Parathyroid adenoma (tissue), 2 donors: ENCODE data around the gene BTK.
A peak's percentile ranks its signal among the peaks of the same experiment; 100 is the strongest.

ENCODE experiments used
- H2AFZ ChIP-seq: fragments of 300-600 bp; sonication (generic); one replicate; pipeline ENCODE4 v1.7.0; 2017; ENCODE audit warnings: antibody characterized with exemption, mild to moderate bottlenecking
- H3K27ac ChIP-seq: fragments of 300-600 bp; sonication (generic); one replicate; pipeline ENCODE4 v1.7.0; 2017
- H3K27me3 ChIP-seq: fragments of 300-600 bp; sonication (generic); one replicate; pipeline ENCODE4 v1.7.0; 2017; ENCODE audit warnings: low read length; ENCODE audit not compliant: control insufficient read depth, insufficient read depth
- H3K36me3 ChIP-seq: fragments of 300-600 bp; sonication (generic); one replicate; pipeline ENCODE4 v1.7.0; 2017; ENCODE audit warnings: low read length; ENCODE audit not compliant: control insufficient read depth, insufficient read depth
- H3K4me1 ChIP-seq: fragments of 300-600 bp; sonication (generic); one replicate; pipeline ENCODE4 v1.7.0; 2017; ENCODE audit warnings: control low read depth
- H3K4me2 ChIP-seq: fragments of 300-600 bp; sonication (generic); one replicate; pipeline ENCODE4 v1.7.0; 2017; ENCODE audit warnings: low read length
- H3K4me3 ChIP-seq: fragments of 300-600 bp; sonication (generic); one replicate; pipeline ENCODE4 v1.7.0; 2017; ENCODE audit warnings: low read depth, low read length
- H3K79me2 ChIP-seq: fragments of 300-600 bp; sonication (generic); one replicate; pipeline ENCODE4 v1.7.0; 2017; ENCODE audit warnings: control low read depth
- H3K9ac ChIP-seq: fragments of 300-600 bp; sonication (generic); one replicate; pipeline ENCODE4 v1.7.0; 2017; ENCODE audit warnings: mild to moderate bottlenecking
- H3K9me3 ChIP-seq: fragments of 300-600 bp; sonication (generic); one replicate; pipeline ENCODE4 v1.7.0; 2017; ENCODE audit warnings: low read length; ENCODE audit not compliant: control insufficient read depth
- TF ChIP-seq, protein P1 (sequence below): fragments of 300-600 bp; sonication (generic); IDR thresholded peaks from one replicate; pipeline ENCODE4 v1.7.0; 2017; ENCODE audit warnings: antibody characterized with exemption, mild to moderate bottlenecking
- donor health status: primary hyperparathyroidism.

BTK gene

GRCh38 chrX:101390664-101391525, 4.9 kb upstream of the BTK start, which contains the start of gene RPL36A:
TSS of gene RPL36A (plus strand) at chrX:101391011. CDS start at chrX:101391044, 33 bp downstream.
- Histone ChIP-seq H3K4me3 (peak within 1 kb of the TSS; percentile 83), H3K27ac (peak within 1 kb of the TSS; percentile 65), H3K79me2 (no peaks in the 10 kb centered on the region), H3K4me2 (peak within 1 kb of the TSS; percentile 79), H3K9me3 (no peaks in the 10 kb centered on the region), H2AFZ (peak within 1 kb of the TSS; percentile 97), H3K27me3 (no peaks in the 10 kb centered on the region), H3K9ac (peak within 1 kb of the TSS; percentile 43), H3K36me3 (no peaks in the 10 kb centered on the region), H3K4me1 (peaks cover 2% of the 10 kb centered on the region)
- TF ChIP-seq, protein P1, sequence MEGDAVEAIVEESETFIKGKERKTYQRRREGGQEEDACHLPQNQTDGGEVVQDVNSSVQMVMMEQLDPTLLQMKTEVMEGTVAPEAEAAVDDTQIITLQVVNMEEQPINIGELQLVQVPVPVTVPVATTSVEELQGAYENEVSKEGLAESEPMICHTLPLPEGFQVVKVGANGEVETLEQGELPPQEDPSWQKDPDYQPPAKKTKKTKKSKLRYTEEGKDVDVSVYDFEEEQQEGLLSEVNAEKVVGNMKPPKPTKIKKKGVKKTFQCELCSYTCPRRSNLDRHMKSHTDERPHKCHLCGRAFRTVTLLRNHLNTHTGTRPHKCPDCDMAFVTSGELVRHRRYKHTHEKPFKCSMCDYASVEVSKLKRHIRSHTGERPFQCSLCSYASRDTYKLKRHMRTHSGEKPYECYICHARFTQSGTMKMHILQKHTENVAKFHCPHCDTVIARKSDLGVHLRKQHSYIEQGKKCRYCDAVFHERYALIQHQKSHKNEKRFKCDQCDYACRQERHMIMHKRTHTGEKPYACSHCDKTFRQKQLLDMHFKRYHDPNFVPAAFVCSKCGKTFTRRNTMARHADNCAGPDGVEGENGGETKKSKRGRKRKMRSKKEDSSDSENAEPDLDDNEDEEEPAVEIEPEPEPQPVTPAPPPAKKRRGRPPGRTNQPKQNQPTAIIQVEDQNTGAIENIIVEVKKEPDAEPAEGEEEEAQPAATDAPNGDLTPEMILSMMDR = peak; percentile 62

- Histone ChIP-seq H3K9me3 (no peaks in the 10 kb centered on the region), H3K27ac (no peak overlapping the region), H3K27me3 (no peaks in the 10 kb centered on the region), H3K4me3 (no peak overlapping the region), H3K4me2 (no peak overlapping the region), H3K36me3 (no peaks in the 10 kb centered on the region), H3K4me1 (peaks cover 2% of the 10 kb centered on the region), H2AFZ (no peak overlapping the region), H3K9ac (no peak overlapping the region), H3K79me2 (no peaks in the 10 kb centered on the region)
- TF ChIP-seq, protein P1 = no peak
Measured at GRCh38 chrX:101388604-101389003, 2.6 kb upstream of the BTK start.

DNA sequence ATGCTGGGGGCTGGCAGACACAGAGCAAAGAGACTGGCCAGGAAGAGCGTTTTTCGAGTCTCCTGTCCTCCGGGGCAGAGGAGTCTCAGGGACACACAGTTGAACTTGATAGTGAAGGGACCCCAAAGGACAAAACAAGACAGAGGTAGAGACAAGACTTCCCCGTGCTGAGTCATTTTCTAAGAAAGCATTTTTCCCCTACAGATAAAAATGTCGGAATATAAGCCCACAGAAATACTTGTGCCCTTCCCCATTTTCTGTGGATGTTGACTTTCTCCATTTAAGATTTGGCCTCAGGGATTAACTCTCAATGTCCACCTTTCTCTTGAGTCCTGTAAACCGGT, 523 bp upstream of the BTK start:
- Histone ChIP-seq H3K27ac (no peak overlapping the region), H3K4me3 (no peak overlapping the region), H3K4me1 (peaks cover 2% of the 10 kb centered on the region), H3K27me3 (no peaks in the 10 kb centered on the region), H2AFZ (no peak overlapping the region), H3K4me2 (no peak overlapping the region), H3K36me3 (no peaks in the 10 kb centered on the region), H3K9ac (no peak overlapping the region), H3K9me3 (no peaks in the 10 kb centered on the region), H3K79me2 (no peaks in the 10 kb centered on the region)
- TF ChIP-seq, protein P1 = no peak

- H3K9ac ChIP-seq = no peak overlapping the region
- no peaks in the 10 kb centered on the region for H3K4me1 ChIP-seq
- H3K79me2 ChIP-seq = no peaks in the 10 kb centered on the region
- H3K27ac ChIP-seq = no peak overlapping the region
- TF ChIP-seq, protein P1 = no peak
- H3K36me3 ChIP-seq = no peaks in the 10 kb centered on the region
- no peaks in the 10 kb centered on the region for H3K27me3 ChIP-seq
- no peak overlapping the region for H2AFZ ChIP-seq
- H3K4me2 ChIP-seq = no peak overlapping the region
- H3K4me3 ChIP-seq = no peak overlapping the region
- H3K9me3 ChIP-seq = no peaks in the 10 kb centered on the region
Measured at GRCh38 chrX:101385026-101385684, 836 bp downstream of the BTK start.
